ENCODE results near the gene BACH2.

GRCh38 chr6:90097356-90097755 lies 199.3 kb downstream of the BACH2 start:
- TF ChIP-seq CTCF (IDR thresholded peaks at IDR 0.05) (no peak), EP300 (IDR thresholded peaks at IDR 0.05) (no peak), POLR2A (IDR thresholded peaks at IDR 0.05; ENCODE audit: low read depth) (no peak)
